ENCODE results near the gene TGFA. TPM values are rescaled to one million over a fixed set of nuclear protein-coding genes. Genes with fewer than 3 reads are reported as not detected.

The TGFA gene
- total RNA-seq, 1 experiment from 2014 or later: 1.7 TPM

- Histone ChIP-seq H3K4me1 (ENCODE audit: control insufficient read depth, insufficient read depth, low read length) (no peaks in the 10 kb centered on the region), H3K4me3 (ENCODE audit: low read depth in 2 of 2, low read length in 2 of 2) (no peak overlapping the region), H3K36me3 (ENCODE audit: control insufficient read depth, insufficient read depth, low read length) (no peaks in the 10 kb centered on the region), H3K27me3 (ENCODE audit: control insufficient read depth, insufficient read depth, low read length) (peaks cover 5% of the 10 kb centered on the region), H3K27ac (ENCODE audit: low read length) (no peak overlapping the region), H3K9me3 (ENCODE audit: control insufficient read depth, insufficient read depth, low read depth, low read length) (no peaks in the 10 kb centered on the region)
- ChIA-PET POLR2A (no interaction called here), CTCF (no interaction called here)
- TF ChIP-seq SIN3A (IDR thresholded peaks at IDR 0.05; ENCODE audit: borderline replicate concordance, insufficient read depth, low read depth, low read length) (no peak), REST (IDR thresholded peaks at IDR 0.05; ENCODE audit: insufficient read depth in 1 of 2, low read depth in 2 of 2, low read length in 1 of 2) (no peak), POLR2AphosphoS5 (IDR thresholded peaks at IDR 0.05; ENCODE audit: low read depth, low read length) (no peak), CTCF (IDR thresholded peaks at IDR 0.05) (no peak), TCF7L2 (IDR thresholded peaks at IDR 0.05; ENCODE audit: low read depth, low read length) (no peak)
- in situ Hi-C loops (cut with HindIII; ENCODE audit: low pct_unique_long_range_greater_than_20kb, low sequenced_read_pairs) (no loop called here), intact Hi-C loops (cut with micrococcal nuclease; ENCODE audit: unreplicated experiment) (no loop called here)
- ATAC-seq (no peak), DNase-seq (ENCODE audit: low read depth, low spot score) (no peak)
- no TSS peak for BruUV-seq (replicated peaks)
Measured at GRCh38 chr2:70523672-70523995, 30.0 kb downstream of the TGFA start.

- ChIA-PET CTCF (no interaction called here), POLR2A (no interaction called here)
- no peak overlapping the region for H3K4me3 ChIP-seq (ENCODE audit: low read depth in 2 of 2, low read length in 2 of 2)
- intact Hi-C loops (cut with micrococcal nuclease; ENCODE audit: unreplicated experiment) (no loop called here), in situ Hi-C loops (cut with HindIII; ENCODE audit: low pct_unique_long_range_greater_than_20kb, low sequenced_read_pairs) (no loop called here)
- ATAC-seq (no peak), DNase-seq (ENCODE audit: low read depth, low spot score) (no peak)
- no peaks in the 10 kb centered on the region for H3K4me1 ChIP-seq (ENCODE audit: control insufficient read depth, insufficient read depth, low read length)
- no TSS peak for BruUV-seq (replicated peaks)
- H3K36me3 ChIP-seq (ENCODE audit: control insufficient read depth, insufficient read depth, low read length): no peaks in the 10 kb centered on the region
- no peak for TF ChIP-seq POLR2AphosphoS5 (IDR thresholded peaks at IDR 0.05; ENCODE audit: low read depth, low read length)
- TF ChIP-seq SIN3A (IDR thresholded peaks at IDR 0.05; ENCODE audit: borderline replicate concordance, insufficient read depth, low read depth, low read length): no peak
- no peak for TF ChIP-seq REST (IDR thresholded peaks at IDR 0.05; ENCODE audit: insufficient read depth in 1 of 2, low read depth in 2 of 2, low read length in 1 of 2)
- TF ChIP-seq TCF7L2 (IDR thresholded peaks at IDR 0.05; ENCODE audit: low read depth, low read length): no peak
- TF ChIP-seq CTCF (IDR thresholded peaks at IDR 0.05): no peak
- H3K9me3 ChIP-seq (ENCODE audit: control insufficient read depth, insufficient read depth, low read depth, low read length): no peaks in the 10 kb centered on the region
- peaks cover 5% of the 10 kb centered on the region for H3K27me3 ChIP-seq (ENCODE audit: control insufficient read depth, insufficient read depth, low read length)
- no peak overlapping the region for H3K27ac ChIP-seq (ENCODE audit: low read length)
Measured at GRCh38 chr2:70522627-70523026, 31.0 kb downstream of the TGFA start.
